ENCODE measurements around the gene DPF1. TPM values are rescaled to one million over a fixed set of nuclear protein-coding genes. Genes with fewer than 3 reads are reported as not detected.

Gene DPF1
- total RNA-seq, 2 experiments from 2014 or later, result 7.6 to 11.3 TPM

- H4K20me1 ChIP-seq (ENCODE audit: insufficient read depth, low read length), result no peaks in the 10 kb centered on the region
- ChIA-PET POLR2A (interaction anchor here (1.0 kb wide), 1 partner anchor 32 kb away, joined by 4 read pairs; no protein-coding TSS in a partner anchor), CTCF (ENCODE audit: unreplicated experiment) (no interaction called here)
- H3K27ac ChIP-seq (ENCODE audit: low read depth, low read length, poor library complexity, severe bottlenecking), result no peak overlapping the region
- H3K4me3 ChIP-seq (ENCODE audit: low read depth, low read length, poor library complexity, severe bottlenecking), result no peak overlapping the region
- no peak for TF ChIP-seq EZH2phosphoT487 (IDR thresholded peaks at IDR 0.05; ENCODE audit: borderline replicate concordance, low read depth, low read length)
- TF ChIP-seq, protein P1, sequence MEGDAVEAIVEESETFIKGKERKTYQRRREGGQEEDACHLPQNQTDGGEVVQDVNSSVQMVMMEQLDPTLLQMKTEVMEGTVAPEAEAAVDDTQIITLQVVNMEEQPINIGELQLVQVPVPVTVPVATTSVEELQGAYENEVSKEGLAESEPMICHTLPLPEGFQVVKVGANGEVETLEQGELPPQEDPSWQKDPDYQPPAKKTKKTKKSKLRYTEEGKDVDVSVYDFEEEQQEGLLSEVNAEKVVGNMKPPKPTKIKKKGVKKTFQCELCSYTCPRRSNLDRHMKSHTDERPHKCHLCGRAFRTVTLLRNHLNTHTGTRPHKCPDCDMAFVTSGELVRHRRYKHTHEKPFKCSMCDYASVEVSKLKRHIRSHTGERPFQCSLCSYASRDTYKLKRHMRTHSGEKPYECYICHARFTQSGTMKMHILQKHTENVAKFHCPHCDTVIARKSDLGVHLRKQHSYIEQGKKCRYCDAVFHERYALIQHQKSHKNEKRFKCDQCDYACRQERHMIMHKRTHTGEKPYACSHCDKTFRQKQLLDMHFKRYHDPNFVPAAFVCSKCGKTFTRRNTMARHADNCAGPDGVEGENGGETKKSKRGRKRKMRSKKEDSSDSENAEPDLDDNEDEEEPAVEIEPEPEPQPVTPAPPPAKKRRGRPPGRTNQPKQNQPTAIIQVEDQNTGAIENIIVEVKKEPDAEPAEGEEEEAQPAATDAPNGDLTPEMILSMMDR (conservative IDR thresholded peaks at IDR 0.05; ENCODE audit: low read length), result no peak
- intact Hi-C loops (cut with micrococcal nuclease; ENCODE audit: unreplicated experiment), result no loop called here
- no peak overlapping the region for H3K4me2 ChIP-seq (ENCODE audit: low read length)
- no peaks in the 10 kb centered on the region for H3K9me2 ChIP-seq (ENCODE audit: insufficient read depth, low read length)
- H3K4me1 ChIP-seq (ENCODE audit: insufficient read depth, low read length, poor library complexity, severe bottlenecking), result peaks cover 4% of the 10 kb centered on the region
- H2AFZ ChIP-seq (ENCODE audit: low read length), result no peak overlapping the region
- no TSS peak for BruUV-seq (replicated peaks)
- H3K79me2 ChIP-seq (ENCODE audit: insufficient read depth, low read depth, low read length), result no peaks in the 10 kb centered on the region
- DNase-seq (ENCODE audit: low spot score), result no peak
- H3K36me3 ChIP-seq (ENCODE audit: insufficient read depth, low read length), result peaks cover 20% of the 10 kb centered on the region
- H3K9me3 ChIP-seq (ENCODE audit: low read length), result 0 out of 2 replicates have a peak, but pooled peaks cover 4% of the 10 kb centered on the region
Observed at GRCh38 chr19:38185562-38185961, 38.5 kb downstream of the DPF1 start.

- intact Hi-C loops (cut with micrococcal nuclease; ENCODE audit: unreplicated experiment), result no loop called here
- no peak for TF ChIP-seq EZH2phosphoT487 (IDR thresholded peaks at IDR 0.05; ENCODE audit: borderline replicate concordance, low read depth, low read length)
- TF ChIP-seq, protein P1 (conservative IDR thresholded peaks at IDR 0.05; ENCODE audit: low read length), result no peak
- Histone ChIP-seq H3K9me2 (ENCODE audit: insufficient read depth, low read length) (no peaks in the 10 kb centered on the region), H3K36me3 (ENCODE audit: insufficient read depth, low read length) (peaks cover 28% of the 10 kb centered on the region), H3K9me3 (ENCODE audit: low read length) (0 out of 2 replicates have a peak, but pooled peaks cover 12% of the 10 kb centered on the region), H4K20me1 (ENCODE audit: insufficient read depth, low read length) (no peaks in the 10 kb centered on the region), H2AFZ (ENCODE audit: low read length) (no peak overlapping the region), H3K79me2 (ENCODE audit: insufficient read depth, low read depth, low read length) (no peaks in the 10 kb centered on the region), H3K27ac (ENCODE audit: low read depth, low read length, poor library complexity, severe bottlenecking) (no peak overlapping the region), H3K4me2 (ENCODE audit: low read length) (no peak overlapping the region), H3K4me3 (ENCODE audit: low read depth, low read length, poor library complexity, severe bottlenecking) (no peak overlapping the region), H3K4me1 (ENCODE audit: insufficient read depth, low read length, poor library complexity, severe bottlenecking) (peaks cover 1% of the 10 kb centered on the region)
- ChIA-PET POLR2A (interaction anchor here (0.6 to 1.0 kb wide), 2 partner anchors 24 to 31 kb away, joined by 3 to 4 read pairs; no protein-coding TSS in a partner anchor), CTCF (ENCODE audit: unreplicated experiment) (no interaction called here)
- no peak for DNase-seq (ENCODE audit: low spot score)
- BruUV-seq (replicated peaks), result no TSS peak
Observed at GRCh38 chr19:38184815-38185214, 39.2 kb downstream of the DPF1 start.

GRCh38 chr19:38183251-38183897 is 40.6 kb downstream of the DPF1 start:
- DNase-seq (ENCODE audit: low spot score), result no peak
- Histone ChIP-seq H3K4me2 (ENCODE audit: low read length) (no peak overlapping the region), H3K4me1 (ENCODE audit: insufficient read depth, low read length, poor library complexity, severe bottlenecking) (no peaks in the 10 kb centered on the region), H4K20me1 (ENCODE audit: insufficient read depth, low read length) (no peaks in the 10 kb centered on the region), H3K9me3 (ENCODE audit: low read length) (0 out of 2 replicates have a peak, but pooled peaks cover 16% of the 10 kb centered on the region), H3K36me3 (ENCODE audit: insufficient read depth, low read length) (peaks cover 36% of the 10 kb centered on the region), H2AFZ (ENCODE audit: low read length) (no peak overlapping the region), H3K79me2 (ENCODE audit: insufficient read depth, low read depth, low read length) (no peaks in the 10 kb centered on the region), H3K9me2 (ENCODE audit: insufficient read depth, low read length) (no peaks in the 10 kb centered on the region), H3K4me3 (ENCODE audit: low read depth, low read length, poor library complexity, severe bottlenecking) (no peak overlapping the region), H3K27ac (ENCODE audit: low read depth, low read length, poor library complexity, severe bottlenecking) (no peak overlapping the region)
- POLR2A ChIA-PET, result no interaction called here
- no peak for TF ChIP-seq EZH2phosphoT487 (IDR thresholded peaks at IDR 0.05; ENCODE audit: borderline replicate concordance, low read depth, low read length)
- TF ChIP-seq, protein P1 (conservative IDR thresholded peaks at IDR 0.05; ENCODE audit: low read length), result no peak
- BruUV-seq (replicated peaks), result no TSS peak
- intact Hi-C loops (cut with micrococcal nuclease; ENCODE audit: unreplicated experiment), result no loop called here
- CTCF ChIA-PET (ENCODE audit: unreplicated experiment), result no interaction called here
